H9 (cell line): ENCODE data around the gene PCID2. TPM values are rescaled to one million over a fixed set of nuclear protein-coding genes. Genes with fewer than 3 reads are reported as not detected.

ENCODE experiments used
- DNase-seq: peaks from one replicate; pipeline ENCODE4 v3.0.0-alpha.2; 2017
- H2AFZ ChIP-seq: one replicate; pipeline ENCODE4 v1.6.1; 2013; ENCODE audit warnings: mild to moderate bottlenecking, low read length, control low read depth, moderate library complexity
- H2AK5ac ChIP-seq: 2 replicates; pipeline ENCODE4 v1.6.1; 2013; ENCODE audit warnings: low read length, control low read depth, mixed read lengths; ENCODE audit not compliant: insufficient read length
- H2BK120ac ChIP-seq: one replicate; pipeline ENCODE4 v1.6.1; 2013; ENCODE audit warnings: low read depth, mild to moderate bottlenecking, low read length, control low read depth, inconsistent platforms; ENCODE audit not compliant: poor library complexity, severe bottlenecking
- H2BK12ac ChIP-seq: 2 replicates; pipeline ENCODE4 v1.6.1; 2013; ENCODE audit warnings: low read length, control low read depth, mixed read lengths, low read depth; ENCODE audit not compliant: insufficient read length
- H2BK15ac ChIP-seq: 2 replicates; pipeline ENCODE4 v1.6.1; 2013; ENCODE audit warnings: low read depth, low read length, control low read depth
- H2BK20ac ChIP-seq: one replicate; pipeline ENCODE4 v1.6.1; 2013; ENCODE audit warnings: low read depth, mild to moderate bottlenecking, low read length, control low read depth, inconsistent platforms; ENCODE audit not compliant: poor library complexity, severe bottlenecking
- H2BK5ac ChIP-seq: 2 replicates; pipeline ENCODE4 v1.6.1; 2013; ENCODE audit warnings: low read length, control low read depth, mixed read lengths; ENCODE audit not compliant: insufficient read length
- H3K14ac ChIP-seq: 2 replicates; pipeline ENCODE4 v1.6.1; 2013; ENCODE audit warnings: low read length, control low read depth; ENCODE audit not compliant: insufficient read depth
- H3K18ac ChIP-seq: 2 replicates; pipeline ENCODE4 v1.6.1; 2013; ENCODE audit warnings: low read depth, mild to moderate bottlenecking, mixed read lengths, low read length, control low read depth; ENCODE audit not compliant: insufficient read length
- H3K23ac ChIP-seq: 2 replicates; pipeline ENCODE4 v1.6.1; 2013; ENCODE audit warnings: low read length, control low read depth, mixed read lengths, low read depth; ENCODE audit not compliant: insufficient read length
- H3K23me2 ChIP-seq: 2 replicates; pipeline ENCODE4 v1.6.1; 2013; ENCODE audit warnings: low read depth, mild to moderate bottlenecking, mixed read lengths, low read length, control low read depth; ENCODE audit not compliant: insufficient read length, poor library complexity, severe bottlenecking
- H3K27ac ChIP-seq: 2 replicates; pipeline ENCODE4 v1.5.1; 2013; ENCODE audit warnings: low read length, control low read depth, mixed read lengths, low read depth; ENCODE audit not compliant: insufficient read length
- H3K27me3 ChIP-seq: 2 replicates; pipeline ENCODE4 v1.6.1; 2013; ENCODE audit warnings: low read length, control low read depth, inconsistent platforms; ENCODE audit not compliant: insufficient read depth
- H3K4ac ChIP-seq: 2 replicates; pipeline ENCODE4 v1.6.1; 2013; ENCODE audit warnings: low read depth, mild to moderate bottlenecking, control low read depth, inconsistent platforms, low read length, moderate library complexity
- H3K4me1 ChIP-seq: 2 replicates; pipeline ENCODE4 v1.6.1; 2013; ENCODE audit warnings: low read length, control low read depth, inconsistent platforms; ENCODE audit not compliant: insufficient read depth
- H3K4me2 ChIP-seq: 2 replicates; pipeline ENCODE4 v1.6.1; 2013; ENCODE audit warnings: low read length, control low read depth, mixed read lengths; ENCODE audit not compliant: insufficient read length, insufficient read depth
- H3K56ac ChIP-seq: 2 replicates; pipeline ENCODE4 v1.6.1; 2013; ENCODE audit warnings: low read depth, mild to moderate bottlenecking, mixed read lengths, low read length, control low read depth; ENCODE audit not compliant: insufficient read length
- H3K79me1 ChIP-seq: 2 replicates; pipeline ENCODE4 v1.6.1; 2013; ENCODE audit warnings: low read depth, mild to moderate bottlenecking, moderate library complexity, low read length, control low read depth, inconsistent platforms; ENCODE audit not compliant: insufficient read depth, poor library complexity, severe bottlenecking
- H3K79me2 ChIP-seq: 2 replicates; pipeline ENCODE4 v1.6.1; 2013; ENCODE audit warnings: low read length, control low read depth, inconsistent platforms; ENCODE audit not compliant: insufficient read depth
- H3K9ac ChIP-seq: 2 replicates; pipeline ENCODE4 v1.6.1; 2013; ENCODE audit warnings: low read length, control low read depth, mixed read lengths; ENCODE audit not compliant: insufficient read length; ENCODE audit errors: extremely low read depth
- H3K9me3 ChIP-seq: one replicate; pipeline ENCODE4 v1.6.1; 2013; ENCODE audit warnings: low read depth, low read length, inconsistent platforms; ENCODE audit not compliant: control insufficient read depth
- H3T11ph ChIP-seq: one replicate; pipeline ENCODE4 v1.6.1; 2013; ENCODE audit warnings: mild to moderate bottlenecking, low read length, control low read depth, inconsistent platforms
- H4K20me1 ChIP-seq: one replicate; pipeline ENCODE4 v1.6.1; 2013; ENCODE audit not compliant: control insufficient read depth, insufficient read length, insufficient read depth
- H4K5ac ChIP-seq: 2 replicates; pipeline ENCODE4 v1.6.1; 2013; ENCODE audit warnings: low read depth, mild to moderate bottlenecking, mixed read lengths, low read length, control low read depth; ENCODE audit not compliant: insufficient read length
- H4K8ac ChIP-seq: replicated peaks from 2 replicates; pipeline ENCODE4 v1.6.1; 2013; ENCODE audit warnings: low read length, control low read depth, mixed read lengths, low read depth; ENCODE audit not compliant: insufficient read length
- H4K91ac ChIP-seq: 2 replicates; pipeline ENCODE4 v1.6.1; 2013; ENCODE audit warnings: low read depth, mild to moderate bottlenecking, moderate library complexity, mixed read lengths, low read length, control low read depth; ENCODE audit not compliant: insufficient read length
- H3K27ac Mint-ChIP-seq, 3 experiments: 2 replicates in 2 of 3; 3 replicates in 1 of 3; pipeline ENCODE4 v1.8.0; 2020 to 2021; ENCODE audit warnings: mixed read lengths in 3 of 3, mild to moderate bottlenecking in 1 of 3, moderate library complexity in 1 of 3
- H3K27me3 Mint-ChIP-seq: 2 replicates; pipeline ENCODE4 v1.8.0; 2021; ENCODE audit warnings: low read depth, mild to moderate bottlenecking, moderate library complexity, mixed read lengths
- H3K36me3 Mint-ChIP-seq, 3 experiments: 2 replicates in 2 of 3; 3 replicates in 1 of 3; pipeline ENCODE4 v1.8.0; 2020 to 2021; ENCODE audit warnings: low read depth in 3 of 3, mixed read lengths in 3 of 3; ENCODE audit not compliant: insufficient read depth in 1 of 3
- H3K4me1 Mint-ChIP-seq, 2 experiments: 2 replicates each; pipeline ENCODE4 v1.8.0; 2020; ENCODE audit warnings: mixed read lengths in 2 of 2
- H3K4me3 Mint-ChIP-seq, 2 experiments: 2 replicates in 1 of 2; 3 replicates in 1 of 2; pipeline ENCODE4 v1.8.0; 2020 to 2021; ENCODE audit warnings: mild to moderate bottlenecking in 2 of 2, mixed read lengths in 2 of 2, moderate library complexity in 1 of 2
- H3K9me3 Mint-ChIP-seq, 2 experiments: 2 replicates in 1 of 2; 3 replicates in 1 of 2; pipeline ENCODE4 v1.8.0; 2020; ENCODE audit warnings: mild to moderate bottlenecking in 2 of 2, mixed read lengths in 2 of 2, moderate library complexity in 1 of 2
- CTCF ChIP-seq: fragments of 200-600 bp; sonication (generic); conservative IDR thresholded peaks from 3 replicates; pipeline ENCODE4 v1.8.0; 2021; ENCODE audit warnings: antibody characterized with exemption, mild to moderate bottlenecking
- WGBS: extraction: QIAGEN DNeasy Blood & Tissue Kit; methylation state at CpG from one replicate; pipeline ENCODE4 v1.1.7; 2013; ENCODE audit warnings: missing lambda C conversion rate, low lambda C conversion rate, mixed read lengths; ENCODE audit not compliant: insufficient read length; ENCODE audit errors: extremely low coverage; 5-methylcytosine and 5-hydroxymethylcytosine counted together
- total RNA-seq: library from RNA; stranded (reverse); gene quantifications from 2 replicates; pipeline ENCODE4 v1.2.1, GENCODE V29; 2021

The PCID2 gene
- total RNA-seq, 1 experiment from 2014 or later = 66.0 TPM

DNA sequence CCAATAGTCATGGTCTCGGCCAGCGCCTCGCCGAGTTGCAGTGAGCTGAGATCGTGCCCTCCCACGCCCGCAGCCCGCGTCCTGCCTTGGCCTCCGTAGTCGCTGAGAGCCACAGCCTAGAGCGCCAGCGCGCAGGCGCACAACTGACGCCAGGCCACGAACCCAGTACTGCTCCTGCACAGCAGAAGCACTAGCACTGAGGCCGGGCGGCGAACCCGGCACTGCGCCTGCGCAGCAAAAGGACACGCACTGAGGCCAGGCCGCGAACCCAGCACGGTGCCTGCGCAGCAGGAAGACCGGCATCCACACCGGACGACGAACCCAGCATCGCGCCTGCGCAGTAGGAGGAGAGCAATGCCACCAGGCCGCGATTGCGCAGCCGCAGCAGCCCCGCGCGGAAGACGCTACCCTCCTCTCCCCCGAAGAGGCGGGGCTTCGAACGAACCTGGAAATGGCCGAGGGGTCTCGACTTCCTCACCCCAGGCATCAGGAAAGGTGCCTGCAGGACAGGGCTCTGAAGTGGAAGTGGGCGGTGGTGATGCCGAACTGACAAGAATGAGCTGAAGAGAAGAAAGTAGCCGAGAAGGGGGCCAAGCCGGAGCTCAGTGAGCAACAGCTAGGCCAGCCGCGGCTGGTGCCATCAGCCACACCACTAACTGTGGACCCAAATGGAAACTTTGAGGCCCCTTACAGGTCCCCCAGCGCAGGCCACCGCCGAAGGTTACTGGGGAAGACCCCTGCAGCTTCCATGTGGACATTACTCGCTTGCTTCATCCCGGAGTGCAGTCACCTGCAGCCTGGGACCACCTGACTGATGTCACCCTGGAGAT, 78.3 kb downstream of the PCID2 start:
- Histone ChIP-seq H4K20me1 (no peaks in the 10 kb centered on the region), H3K79me1 (no peaks in the 10 kb centered on the region), H4K91ac (no peak overlapping the region), H3T11ph (no peak overlapping the region), H4K5ac (no peak overlapping the region), H2AFZ (no peak overlapping the region), H3K79me2 (no peaks in the 10 kb centered on the region), H3K23me2 (no peaks in the 10 kb centered on the region), H3K27ac (no peak overlapping the region), H2BK20ac (no peak overlapping the region), H3K9me3 (no peaks in the 10 kb centered on the region), H3K56ac (no peak overlapping the region), H2BK5ac (no peak overlapping the region), H3K9ac (no peak overlapping the region), H3K14ac (no peak overlapping the region), H3K4me2 (no peak overlapping the region), H2AK5ac (no peak overlapping the region), H2BK120ac (no peak overlapping the region), H3K27me3 (peaks cover 2% of the 10 kb centered on the region; the same call in 1 of the 2 replicates), H4K8ac (no peak overlapping the region), H3K18ac (no peak overlapping the region), H3K23ac (no peak overlapping the region), H2BK15ac (no peak overlapping the region), H2BK12ac (no peak overlapping the region), H3K4me1 (no peaks in the 10 kb centered on the region), H3K4ac (no peak overlapping the region)
- WGBS = no CpG with 5 or more reads among the region's 60 CpGs
- DNase-seq = peak; percentile 37
- TF ChIP-seq CTCF = no peak
- Mint-ChIP-seq H3K9me3 (no peaks in the 10 kb centered on the region), H3K27me3 (peaks cover 29% of the 10 kb centered on the region), H3K36me3 (no peaks in the 10 kb centered on the region), H3K4me3 (no peak overlapping the region; a peak in 1 of 5 replicates), H3K4me1 (peaks cover 5 to 11% of the 10 kb centered on the region in 2 experiments), H3K27ac (no peak overlapping the region)
